NCI-H1048 (cell line): ENCODE results near the gene C1orf146.
"Not testable (repeated sequence)": the region's sequence is repeated elsewhere in the genome, so short reads cannot be mapped to it uniquely, and the experiment has no call there.

Experiments
- DNase-seq: peaks from one replicate; lab custom pipeline; 2025; lab: John Stamatoyannopoulos, UW

C1orf146 gene

GRCh38 chr1:92274939-92275338 is 57.2 kb downstream of the C1orf146 start:
- no peak for DNase-seq

DNA sequence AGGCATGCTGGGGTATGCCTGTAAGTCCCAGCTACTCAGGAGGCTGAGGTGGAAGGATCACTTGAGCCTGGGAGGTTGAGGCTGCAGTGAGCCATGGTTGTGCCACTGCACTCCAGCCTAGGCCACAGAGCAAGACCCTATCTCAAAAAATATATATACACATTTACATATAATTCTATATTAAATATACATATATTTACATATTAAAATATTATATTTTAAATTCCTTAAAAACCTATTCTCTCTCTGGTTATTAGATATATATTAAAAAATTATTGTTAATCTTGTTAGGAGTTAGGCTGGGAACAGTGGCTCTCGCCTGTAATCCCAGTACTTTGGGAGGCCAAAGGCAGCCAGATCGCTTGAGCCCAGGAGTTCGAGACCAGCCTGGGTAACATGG is 58.4 kb downstream of the C1orf146 start:
- DNase-seq = no peak

DNA sequence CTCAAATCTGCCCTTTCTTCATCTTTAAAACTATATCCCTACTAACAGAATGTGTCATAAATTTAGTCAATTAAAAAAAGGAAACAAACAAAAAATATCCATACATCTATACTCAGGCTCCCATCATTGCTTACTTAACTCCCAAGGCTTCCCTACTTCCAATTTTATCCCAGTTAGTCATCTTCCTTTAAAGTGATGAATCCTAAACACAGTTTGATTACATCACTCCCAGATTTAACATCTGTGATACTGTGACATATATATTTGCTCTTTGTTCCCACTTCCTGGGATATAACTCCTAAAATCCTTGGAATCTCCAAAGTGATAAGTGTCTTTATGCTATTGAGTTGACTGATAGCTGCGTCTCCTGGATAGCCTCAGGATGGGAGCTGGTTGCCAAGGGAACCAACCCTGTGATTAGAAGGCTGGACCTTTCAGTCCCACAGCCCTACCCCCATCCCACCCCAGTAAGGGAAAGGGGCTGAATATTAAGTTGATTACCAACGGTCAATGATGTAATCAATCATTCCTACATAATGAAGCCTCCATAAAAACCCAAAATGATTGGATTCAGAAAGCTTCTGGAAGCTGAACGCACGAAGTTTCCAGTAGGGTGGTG is 59.5 kb downstream of the C1orf146 start:
- DNase-seq = no peak

DNA sequence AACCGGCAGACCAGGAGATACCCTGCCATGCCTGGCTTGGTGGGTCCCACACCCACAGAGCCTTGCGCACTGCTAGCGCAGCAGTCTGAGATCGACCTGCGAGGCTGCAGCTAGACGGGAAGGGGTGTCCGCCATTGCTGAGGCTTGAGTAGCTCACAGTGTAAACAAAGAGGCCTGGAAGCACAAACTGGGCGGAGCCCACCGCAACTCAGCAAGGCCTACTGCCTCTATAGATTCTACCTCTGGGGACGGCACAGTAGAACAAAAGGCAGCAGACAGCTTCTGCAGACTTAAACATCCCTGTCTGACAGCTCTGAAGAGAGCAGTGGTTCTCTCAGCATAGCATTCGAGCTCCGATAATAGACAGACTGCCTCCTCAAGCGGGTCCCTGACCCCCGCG is 62.1 kb downstream of the C1orf146 start:
- DNase-seq = not testable (repeated sequence)

DNA sequence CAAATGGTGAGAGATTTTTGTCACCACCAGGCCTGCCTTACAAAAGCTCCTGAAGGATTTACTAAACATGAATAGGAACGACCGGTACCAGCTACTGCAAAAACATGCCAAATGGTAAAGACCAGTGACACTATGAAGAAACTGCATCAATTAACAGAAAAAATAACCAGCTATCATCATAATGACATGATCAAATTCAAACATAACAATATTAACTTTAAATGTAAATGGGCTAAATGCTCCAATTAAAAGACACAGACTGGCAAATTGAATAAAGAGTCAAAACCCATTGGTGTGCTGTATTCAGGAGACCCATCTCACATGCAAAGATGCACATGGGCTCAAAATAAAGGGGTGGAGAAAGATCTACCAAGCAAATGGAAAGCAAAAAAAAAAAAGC is 63.7 kb downstream of the C1orf146 start:
- DNase-seq = not testable (repeated sequence)

- no peak for DNase-seq
Observed at GRCh38 chr1:92291372-92291999, 73.8 kb downstream of the C1orf146 start.
